ENCODE data around the gene LRRC72. TPM values are rescaled to one million over a fixed set of nuclear protein-coding genes. Genes with fewer than 3 reads are reported as not detected.

Gene LRRC72
- total RNA-seq, 2 donors from 2014 or later = not detected

DNA sequence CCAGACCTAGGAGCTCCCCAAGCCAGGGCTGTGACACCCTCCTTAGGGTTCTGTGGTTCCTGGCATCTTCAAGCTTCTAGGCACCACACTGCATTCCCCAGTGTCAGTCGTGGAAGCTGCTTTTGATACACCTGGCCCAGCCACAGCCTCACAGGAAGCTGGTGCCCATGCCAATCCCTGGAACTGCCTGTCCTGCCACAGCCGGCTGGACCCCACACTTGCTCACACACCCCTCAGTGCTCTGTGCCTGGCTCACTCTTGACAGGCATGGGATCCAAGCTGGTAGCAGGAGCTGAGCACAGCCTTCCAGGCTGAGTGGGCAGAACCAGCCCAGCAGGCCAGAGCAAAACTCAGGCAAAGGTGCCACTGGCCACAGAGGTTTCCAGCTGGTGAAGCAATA, 21.8 kb downstream of the LRRC72 start:
- no peak for DNase-seq (ENCODE audit: low spot score)
- Histone ChIP-seq H3K9me3 (no peaks in the 10 kb centered on the region), H3K27me3 (replicated peaks; ENCODE audit: insufficient read depth) (no peaks in the 10 kb centered on the region), H3K27ac (no peak overlapping the region), H3K36me3 (no peaks in the 10 kb centered on the region), H3K4me3 (no peak overlapping the region), H3K4me1 (replicated peaks) (no peaks in the 10 kb centered on the region)
- intact Hi-C loops (cut with DNase I) = no loop called here
- TF ChIP-seq POLR2AphosphoS5 (IDR thresholded peaks at IDR 0.05) (no peak), POLR2A (IDR thresholded peaks at IDR 0.05) (no peak)
- TF ChIP-seq, protein P1, sequence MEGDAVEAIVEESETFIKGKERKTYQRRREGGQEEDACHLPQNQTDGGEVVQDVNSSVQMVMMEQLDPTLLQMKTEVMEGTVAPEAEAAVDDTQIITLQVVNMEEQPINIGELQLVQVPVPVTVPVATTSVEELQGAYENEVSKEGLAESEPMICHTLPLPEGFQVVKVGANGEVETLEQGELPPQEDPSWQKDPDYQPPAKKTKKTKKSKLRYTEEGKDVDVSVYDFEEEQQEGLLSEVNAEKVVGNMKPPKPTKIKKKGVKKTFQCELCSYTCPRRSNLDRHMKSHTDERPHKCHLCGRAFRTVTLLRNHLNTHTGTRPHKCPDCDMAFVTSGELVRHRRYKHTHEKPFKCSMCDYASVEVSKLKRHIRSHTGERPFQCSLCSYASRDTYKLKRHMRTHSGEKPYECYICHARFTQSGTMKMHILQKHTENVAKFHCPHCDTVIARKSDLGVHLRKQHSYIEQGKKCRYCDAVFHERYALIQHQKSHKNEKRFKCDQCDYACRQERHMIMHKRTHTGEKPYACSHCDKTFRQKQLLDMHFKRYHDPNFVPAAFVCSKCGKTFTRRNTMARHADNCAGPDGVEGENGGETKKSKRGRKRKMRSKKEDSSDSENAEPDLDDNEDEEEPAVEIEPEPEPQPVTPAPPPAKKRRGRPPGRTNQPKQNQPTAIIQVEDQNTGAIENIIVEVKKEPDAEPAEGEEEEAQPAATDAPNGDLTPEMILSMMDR (IDR thresholded peaks at IDR 0.05) = no peak
- 51% methylated on average over 2 of the region's 2 CpGs for WGBS

- intact Hi-C loops (cut with DNase I) = loop anchor here (5.0 kb wide), 1 partner anchor 458 kb away; no protein-coding TSS in a partner anchor
- H3K4me3 ChIP-seq = no peak overlapping the region
- WGBS = 63% methylated on average over 1 of the region's 1 CpG
- no peaks in the 10 kb centered on the region for H3K36me3 ChIP-seq
- H3K27ac ChIP-seq = no peak overlapping the region
- no peaks in the 10 kb centered on the region for H3K9me3 ChIP-seq
- no peaks in the 10 kb centered on the region for H3K4me1 ChIP-seq (replicated peaks)
- H3K27me3 ChIP-seq (replicated peaks; ENCODE audit: insufficient read depth) = no peaks in the 10 kb centered on the region
- TF ChIP-seq POLR2A (IDR thresholded peaks at IDR 0.05) (no peak), POLR2AphosphoS5 (IDR thresholded peaks at IDR 0.05) (no peak)
- TF ChIP-seq, protein P1 (IDR thresholded peaks at IDR 0.05) = no peak
- DNase-seq (ENCODE audit: low spot score) = no peak
Measured at GRCh38 chr7:16550671-16551070, 24.0 kb downstream of the LRRC72 start.

GRCh38 chr7:16554518-16555236, 28.1 kb downstream of the LRRC72 start:
- Histone ChIP-seq H3K36me3 (no peaks in the 10 kb centered on the region), H3K4me1 (replicated peaks) (no peaks in the 10 kb centered on the region), H3K9me3 (no peaks in the 10 kb centered on the region), H3K27ac (no peak overlapping the region), H3K27me3 (replicated peaks; ENCODE audit: insufficient read depth) (no peaks in the 10 kb centered on the region), H3K4me3 (no peak overlapping the region)
- TF ChIP-seq, protein P1 (IDR thresholded peaks at IDR 0.05) = no peak
- TF ChIP-seq POLR2A (IDR thresholded peaks at IDR 0.05) (no peak), POLR2AphosphoS5 (IDR thresholded peaks at IDR 0.05) (no peak)
- no peak for DNase-seq (ENCODE audit: low spot score)
- 89% methylated on average over 10 of the region's 10 CpGs for WGBS
- intact Hi-C loops (cut with DNase I) = loop anchor here (5.0 kb wide), 1 partner anchor 462 kb away; no protein-coding TSS in a partner anchor

GRCh38 chr7:16556359-16556758, 29.7 kb downstream of the LRRC72 start:
- Histone ChIP-seq H3K9me3 (no peaks in the 10 kb centered on the region), H3K36me3 (no peaks in the 10 kb centered on the region), H3K4me3 (no peak overlapping the region), H3K27ac (no peak overlapping the region), H3K4me1 (replicated peaks) (no peaks in the 10 kb centered on the region), H3K27me3 (replicated peaks; ENCODE audit: insufficient read depth) (no peaks in the 10 kb centered on the region)
- TF ChIP-seq POLR2AphosphoS5 (IDR thresholded peaks at IDR 0.05) (no peak), POLR2A (IDR thresholded peaks at IDR 0.05) (no peak)
- TF ChIP-seq, protein P1 (IDR thresholded peaks at IDR 0.05) = no peak
- 79% methylated on average over 2 of the region's 2 CpGs for WGBS
- no peak for DNase-seq (ENCODE audit: low spot score)
- intact Hi-C loops (cut with DNase I) = no loop called here

DNA sequence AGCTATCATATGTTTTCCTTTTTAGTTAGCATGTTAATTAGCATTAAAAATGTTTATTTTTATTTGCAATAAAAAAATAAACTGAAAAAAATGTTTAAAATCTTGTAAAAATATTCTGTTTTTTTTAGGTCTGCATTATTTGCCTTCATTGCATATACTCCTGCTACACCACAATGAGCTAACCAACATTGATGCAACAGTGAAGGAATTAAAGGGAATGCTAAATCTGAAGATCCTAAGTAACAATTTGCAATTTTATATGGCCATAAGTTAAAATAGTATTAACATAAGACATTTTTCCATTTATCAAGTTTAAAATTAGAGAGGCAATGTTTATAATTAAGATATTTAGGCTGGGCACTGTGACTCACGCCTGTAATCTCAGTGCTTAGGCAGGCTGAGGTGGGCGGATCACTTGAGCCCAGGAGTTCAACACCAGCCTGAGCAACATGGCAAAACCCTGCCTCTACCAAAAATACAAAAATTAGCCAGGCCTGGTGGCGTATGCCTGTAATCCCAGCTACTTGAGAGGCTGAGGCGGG, 32.2 kb downstream of the LRRC72 start:
- Histone ChIP-seq H3K27ac (no peak overlapping the region), H3K4me1 (replicated peaks) (no peaks in the 10 kb centered on the region), H3K9me3 (no peaks in the 10 kb centered on the region), H3K27me3 (replicated peaks; ENCODE audit: insufficient read depth) (no peaks in the 10 kb centered on the region), H3K4me3 (no peak overlapping the region), H3K36me3 (no peaks in the 10 kb centered on the region)
- 92% methylated on average over 4 of the region's 4 CpGs for WGBS
- TF ChIP-seq POLR2AphosphoS5 (IDR thresholded peaks at IDR 0.05) = no peak
- no peak for DNase-seq (ENCODE audit: low spot score)
- intact Hi-C loops (cut with DNase I) = no loop called here

Data from prostate gland (tissue), 2 donors.